Neural crest cell (in vitro differentiated cells): Measurements from ENCODE around the gene RBM34. TPM values are rescaled to one million over a fixed set of nuclear protein-coding genes. Genes with fewer than 3 reads are reported as not detected.

Experiments used
- DNase-seq: peaks from one replicate; pipeline ENCODE4 v3.0.0; 2021; ENCODE audit warnings: low read depth, mixed read lengths, low spot score
- H3K27ac Mint-ChIP-seq: one replicate; pipeline ENCODE4 v1.8.0; 2021; ENCODE audit warnings: mild to moderate bottlenecking, mixed read lengths; ENCODE audit not compliant: unreplicated experiment
- H3K27me3 Mint-ChIP-seq: 2 replicates; pipeline ENCODE4 v1.8.0; 2021; ENCODE audit warnings: low read depth, mild to moderate bottlenecking, mixed read lengths
- H3K36me3 Mint-ChIP-seq: 2 replicates; pipeline ENCODE4 v1.8.0; 2021; ENCODE audit warnings: low read depth, mild to moderate bottlenecking, mixed read lengths
- H3K4me1 Mint-ChIP-seq: 2 replicates; pipeline ENCODE4 v1.8.0; 2021; ENCODE audit warnings: mixed read lengths
- H3K4me3 Mint-ChIP-seq: one replicate; pipeline ENCODE4 v1.8.0; 2021; ENCODE audit warnings: mild to moderate bottlenecking, mixed read lengths
- H3K9me3 Mint-ChIP-seq: 2 replicates; pipeline ENCODE4 v1.8.0; 2021; ENCODE audit warnings: mixed read lengths
- CTCF ChIP-seq: fragments of 200-600 bp; sonication (generic); conservative IDR thresholded peaks from 2 replicates; pipeline ENCODE4 v1.5.0; 2021; ENCODE audit warnings: antibody characterized with exemption, mild to moderate bottlenecking
- total RNA-seq: library from RNA; stranded (reverse); gene quantifications from 2 replicates; pipeline ENCODE4 v1.2.1, GENCODE V29; 2021

Gene RBM34
- total RNA-seq, 1 donor from 2014 or later = 102 TPM

- Mint-ChIP-seq H3K4me1 (peaks cover 24% of the 10 kb centered on the region), H3K27me3 (peaks cover 6% of the 10 kb centered on the region), H3K4me3 (no peak overlapping the region), H3K36me3 (no peaks in the 10 kb centered on the region), H3K27ac (no peak overlapping the region), H3K9me3 (no peaks in the 10 kb centered on the region)
- TF ChIP-seq CTCF = no peak
- no peak for DNase-seq
These were observed 58.0 kb downstream of the RBM34 start for GRCh38 chr1:235102993-235103411.

DNA sequence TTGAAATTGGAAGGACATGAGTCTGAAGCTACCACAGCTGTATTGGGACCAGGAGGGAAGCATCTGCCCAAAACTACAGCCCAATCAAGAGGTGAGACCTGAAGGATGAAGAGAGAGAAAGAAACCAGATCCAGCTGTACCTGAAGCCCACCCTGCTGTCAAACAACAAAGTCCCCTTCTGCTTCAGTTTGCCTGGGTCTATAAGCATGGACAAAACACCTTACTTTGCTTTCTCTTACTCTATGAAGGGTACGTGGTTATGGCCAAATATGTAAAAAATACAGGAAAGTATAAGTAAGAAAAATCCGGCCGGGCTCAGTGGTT, 58.8 kb downstream of the RBM34 start:
- Mint-ChIP-seq H3K27ac (no peak overlapping the region), H3K9me3 (no peaks in the 10 kb centered on the region), H3K4me1 (peaks cover 24% of the 10 kb centered on the region), H3K36me3 (no peaks in the 10 kb centered on the region), H3K4me3 (no peak overlapping the region), H3K27me3 (peaks cover 6% of the 10 kb centered on the region)
- no peak for DNase-seq
- no peak for TF ChIP-seq CTCF

- DNase-seq = no peak
- Mint-ChIP-seq H3K4me1 (peaks cover 24% of the 10 kb centered on the region), H3K27ac (no peak overlapping the region), H3K4me3 (no peak overlapping the region), H3K9me3 (no peaks in the 10 kb centered on the region), H3K36me3 (no peaks in the 10 kb centered on the region), H3K27me3 (peaks cover 6% of the 10 kb centered on the region)
- no peak for TF ChIP-seq CTCF
These were observed 59.3 kb downstream of the RBM34 start for GRCh38 chr1:235101558-235102258.

- no peaks in the 10 kb centered on the region for H3K9me3 Mint-ChIP-seq
- no peak for TF ChIP-seq CTCF
- H3K27ac Mint-ChIP-seq = no peak overlapping the region
- peaks cover 6% of the 10 kb centered on the region for H3K27me3 Mint-ChIP-seq
- peaks cover 24% of the 10 kb centered on the region for H3K4me1 Mint-ChIP-seq
- no peak for DNase-seq
- H3K4me3 Mint-ChIP-seq = no peak overlapping the region
- H3K36me3 Mint-ChIP-seq = no peaks in the 10 kb centered on the region
These were observed 60.8 kb downstream of the RBM34 start for GRCh38 chr1:235100194-235100772.

DNA sequence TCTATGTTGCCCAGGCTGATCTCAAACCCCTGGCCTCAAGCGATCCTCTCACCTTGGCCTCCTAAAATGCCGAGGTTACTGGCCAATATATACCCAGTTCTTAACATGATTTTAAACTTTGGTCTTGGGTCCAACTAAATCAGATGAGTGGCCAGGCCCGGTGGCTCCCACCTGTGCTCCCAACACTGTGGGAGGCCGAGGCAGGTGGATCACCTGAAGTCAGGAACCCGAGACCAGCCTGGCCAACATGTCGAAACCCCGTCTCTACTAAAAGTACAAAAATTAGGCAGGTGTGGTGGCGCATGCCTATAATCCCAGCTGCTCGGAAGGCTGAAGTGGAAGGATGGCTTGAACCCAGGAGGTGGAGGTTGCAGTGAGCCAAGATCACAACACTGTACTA, 62.1 kb downstream of the RBM34 start:
- TF ChIP-seq CTCF = no peak
- peaks cover 4% of the 10 kb centered on the region for H3K27me3 Mint-ChIP-seq
- no peak for DNase-seq
- H3K4me3 Mint-ChIP-seq = no peak overlapping the region
- H3K27ac Mint-ChIP-seq = no peak overlapping the region
- peaks cover 13% of the 10 kb centered on the region for H3K4me1 Mint-ChIP-seq
- H3K36me3 Mint-ChIP-seq = no peaks in the 10 kb centered on the region
- no peaks in the 10 kb centered on the region for H3K9me3 Mint-ChIP-seq
